NCI-H460 (cell line): Measurements from ENCODE around the gene CCDC66. TPM values are rescaled to one million over a fixed set of nuclear protein-coding genes. Genes with fewer than 3 reads are reported as not detected.

Source experiments
- DNase-seq: peaks from one replicate; pipeline ENCODE4 v3.0.0-alpha.2; 2016; ENCODE audit warnings: low read depth; ENCODE audit errors: extremely low read depth
- total RNA-seq: library from RNA; depleted of rRNA; stranded (reverse); fragments of >200 nt; shearing (Covaris generic); gene quantifications from 2 replicates; pipeline ENCODE4 v1.2.3, GENCODE V29; 2014; rRNA removed

CCDC66 gene
- total RNA-seq, 1 experiment from 2014 or later = 25.5 TPM

- no peak for DNase-seq
Measured at GRCh38 chr3:56620371-56620770, 63.4 kb downstream of the CCDC66 start.

- no peak for DNase-seq
Measured at GRCh38 chr3:56621681-56622080, 64.7 kb downstream of the CCDC66 start.

- no peak for DNase-seq
Measured at GRCh38 chr3:56622381-56622780, 65.4 kb downstream of the CCDC66 start.

GRCh38 chr3:56624725-56625124 is 67.8 kb downstream of the CCDC66 start:
- no peak for DNase-seq

- no peak for DNase-seq
Measured at GRCh38 chr3:56629047-56629446, 72.1 kb downstream of the CCDC66 start.

GRCh38 chr3:56629451-56629850 is 72.5 kb downstream of the CCDC66 start:
- DNase-seq = no peak

GRCh38 chr3:56630966-56631365 is 74.0 kb downstream of the CCDC66 start:
- no peak for DNase-seq

GRCh38 chr3:56633181-56633580 is 76.2 kb downstream of the CCDC66 start:
- no peak for DNase-seq

- no peak for DNase-seq
Measured at GRCh38 chr3:56633602-56634535, 76.9 kb downstream of the CCDC66 start.

- DNase-seq = no peak
Measured at GRCh38 chr3:56645407-56645806, 88.4 kb downstream of the CCDC66 start.

- DNase-seq = no peak
Measured at GRCh38 chr3:56654460-56654859, 97.5 kb downstream of the CCDC66 start.

GRCh38 chr3:56655709-56656108 is 98.7 kb downstream of the CCDC66 start:
- DNase-seq = no peak

GRCh38 chr3:56664823-56665222 is 107.8 kb downstream of the CCDC66 start:
- no peak for DNase-seq

GRCh38 chr3:56667973-56668579 is 111.1 kb downstream of the CCDC66 start:
- no peak for DNase-seq

Other genes with a start within 250 kb of the CCDC66 start
- gene ERC2, start 88.7 kb upstream of the CCDC66 start, total RNA-seq = 0.14 and 0.47 TPM in 2 replicates
- gene TASOR, start 126.1 kb downstream of the CCDC66 start, total RNA-seq = 62.6 and 75.5 TPM in 2 replicates
- gene ARHGEF3, start 244.8 kb downstream of the CCDC66 start, total RNA-seq = 1.1 and 1.8 TPM in 2 replicates